Activated CD4-positive, alpha-beta T cell treated with anti-CD3 and anti-CD28 coated beads, Interleukin-2, amount 10 ng/mL, durations not matched to agents 7 days and 5 days (primary cell): Measurements from ENCODE around the gene MLPH. TPM values are rescaled to one million over a fixed set of nuclear protein-coding genes. Genes with fewer than 3 reads are reported as not detected.

Source experiments
- microRNA-seq: library from miRNA; unstranded; fragments of <30 nt; microRNA quantifications from one replicate; pipeline ENCODE4 v1.2.0, GENCODE V29; 2021; ENCODE audit warnings: borderline microRNAs expressed, borderline replicate concordance
- total RNA-seq, 2 experiments: library from RNA; stranded (reverse); gene quantifications; one replicate each; pipeline ENCODE4 v1.2.3, GENCODE V29; 2021

Gene MLPH
- total RNA-seq, 2 experiments from 2014 or later, result not detected

Small RNA genes within 50 kb of the gene (microRNA-seq; reads per million reads assigned to microRNA genes)
- not detected for gene MIR6811

Other genes with a start within 250 kb of the MLPH start
- under 1 TPM; 0.87 to 0.92 TPM for gene COL6A3, start 73.1 kb upstream of the MLPH start, total RNA-seq
- not detected for gene PRLH, start 79.3 kb downstream of the MLPH start, total RNA-seq
- not detected for gene RAB17, start 103.5 kb downstream of the MLPH start, total RNA-seq
- 100 to 1,000 TPM; 187 to 196 TPM for gene LRRFIP1, start 140.3 kb downstream of the MLPH start, total RNA-seq